GM10266 (cell line): ENCODE data around the gene COBLL1.
A peak's percentile ranks its signal among the peaks of the same experiment; 100 is the strongest.

ENCODE experiments used
- DNase-seq: peaks from one replicate; pipeline ENCODE4 v3.0.0; 2012; ENCODE audit errors: extremely low spot score
- CTCF ChIP-seq: IDR thresholded peaks from 2 replicates; pipeline ENCODE4 v1.5.1; 2012; ENCODE audit warnings: mild to moderate bottlenecking, low read depth; ENCODE audit not compliant: control insufficient read depth, insufficient read depth; ENCODE audit errors: missing control alignments

The COBLL1 gene

DNA sequence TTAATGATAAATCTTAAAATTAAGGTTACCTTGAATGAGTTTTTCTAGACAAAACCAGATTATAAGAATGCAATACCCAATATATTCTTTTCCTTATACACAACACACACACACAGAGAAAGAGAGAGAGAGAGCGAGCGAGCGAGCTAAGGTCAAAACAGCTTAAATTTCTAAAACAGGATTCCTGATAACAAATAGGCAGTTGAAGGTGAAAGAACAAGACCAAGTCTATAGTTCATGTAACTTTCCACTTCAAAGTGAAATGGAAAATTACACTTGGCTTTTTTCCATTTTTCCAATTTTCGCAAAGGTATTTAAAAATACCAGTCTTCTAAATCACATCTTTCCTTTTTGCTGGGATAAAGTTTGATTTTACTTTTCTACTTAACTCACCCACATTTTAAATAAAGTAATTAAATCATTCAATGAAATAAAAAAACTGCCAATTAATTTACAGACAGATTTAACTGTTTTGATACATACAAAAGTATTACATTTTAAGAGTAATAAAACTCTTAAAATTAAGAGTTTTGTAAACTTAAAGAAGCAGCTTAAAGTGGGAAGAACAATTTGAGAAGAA is 98.8 kb downstream of the COBLL1 start:
- no peak for DNase-seq
- TF ChIP-seq CTCF, result no peak

- no peak for DNase-seq
These were observed 101.7 kb downstream of the COBLL1 start for GRCh38 chr2:164739966-164740365.

GRCh38 chr2:164737612-164738081 is 104.0 kb downstream of the COBLL1 start:
- peak; percentile 60 for TF ChIP-seq CTCF
- peak; percentile 20 for DNase-seq

More at GRCh38 chr2:164739966-164740365, 101.7 kb downstream of the COBLL1 start:
- no peak for TF ChIP-seq CTCF

GRCh38 chr2:164735309-164735919 is 106.2 kb downstream of the COBLL1 start:
- no peak for TF ChIP-seq CTCF
- DNase-seq, result no peak

GRCh38 chr2:164734196-164734595 is 107.4 kb downstream of the COBLL1 start:
- no peak for TF ChIP-seq CTCF
- no peak for DNase-seq

DNA sequence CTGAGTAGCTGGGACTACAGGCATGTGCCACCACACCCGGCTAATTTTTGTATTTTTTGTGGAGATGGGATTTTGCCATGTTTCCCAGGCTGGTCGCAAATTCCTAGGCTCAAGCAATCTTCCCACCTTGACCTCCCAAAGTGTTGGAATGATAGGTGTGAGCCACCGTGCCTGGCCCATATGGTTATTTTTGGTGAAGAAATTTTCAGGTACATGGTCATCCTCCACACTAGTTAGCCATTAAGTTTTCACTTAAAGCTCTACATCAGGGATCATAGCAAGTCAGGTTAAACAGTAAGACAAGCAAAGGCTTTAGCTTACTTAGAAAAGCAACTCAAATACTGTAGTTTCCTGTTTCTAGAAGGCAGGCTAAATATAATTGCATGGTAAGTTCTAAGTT is 116.1 kb downstream of the COBLL1 start:
- no peak for DNase-seq
- TF ChIP-seq CTCF, result no peak

DNA sequence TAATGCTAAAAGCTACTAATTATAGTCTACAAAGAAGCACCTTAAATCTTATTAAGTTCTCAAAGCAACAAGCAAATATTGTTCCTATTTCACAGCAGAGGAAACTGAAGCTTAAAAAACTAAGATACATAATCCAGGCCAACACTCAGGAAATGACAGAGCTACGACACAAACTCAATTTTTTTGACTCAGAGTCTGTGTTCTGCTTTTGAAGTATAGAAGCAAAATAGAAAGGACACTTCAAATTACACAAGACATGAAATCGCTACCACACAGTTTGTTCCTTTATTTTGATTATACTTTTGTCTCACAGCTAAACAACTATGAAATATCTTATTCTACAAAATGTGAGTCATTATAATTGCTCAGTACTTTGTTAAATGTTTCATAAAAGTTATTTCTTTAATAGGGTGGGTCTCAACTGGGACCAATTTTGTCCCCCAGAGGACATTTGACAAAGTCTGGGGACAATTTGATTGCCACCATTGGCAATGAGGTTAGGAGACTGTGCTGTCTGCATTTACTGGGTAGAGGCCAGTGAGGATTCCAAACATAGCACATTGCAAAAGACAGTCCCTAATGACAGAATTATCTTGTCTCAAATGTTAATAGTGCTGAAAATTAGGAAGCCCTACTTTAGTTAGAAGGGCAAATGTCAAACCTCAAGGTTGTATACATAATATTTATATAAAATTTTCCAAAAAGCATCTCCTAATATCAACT is 118.8 kb downstream of the COBLL1 start:
- no peak for DNase-seq
- no peak for TF ChIP-seq CTCF
